WTC11 (cell line): ENCODE measurements around the gene PANK4.

Experiments
- ATF2 ChIP-seq: sonication (generic); formaldehyde crosslinking; IDR thresholded peaks from 2 replicates; pipeline ENCODE4 v1.8.1; 2022; ENCODE audit warnings: low read depth, missing genetic modification reagents, borderline replicate concordance
- ATF3 ChIP-seq: sonication (generic); formaldehyde crosslinking; conservative IDR thresholded peaks from 2 replicates; pipeline ENCODE4 v1.8.1; 2022; ENCODE audit warnings: mild to moderate bottlenecking, missing genetic modification reagents
- ATF6 ChIP-seq: sonication (generic); formaldehyde crosslinking; IDR thresholded peaks from 2 replicates; pipeline ENCODE4 v1.8.1; 2023; ENCODE audit warnings: mild to moderate bottlenecking, missing genetic modification reagents
- CTCF ChIP-seq: fragments of 200-600 bp; IDR thresholded peaks from 2 replicates; pipeline ENCODE4 v1.8.0; 2022; ENCODE audit warnings: antibody characterized with exemption
- ELF4 ChIP-seq: sonication (generic); formaldehyde crosslinking; IDR thresholded peaks from 2 replicates; pipeline ENCODE4 v1.8.1; 2022; ENCODE audit warnings: low read depth, mild to moderate bottlenecking, moderate library complexity, missing genetic modification reagents
- GABPB1 ChIP-seq: sonication (generic); formaldehyde crosslinking; IDR thresholded peaks from 2 replicates; pipeline ENCODE4 v1.8.1; 2023; ENCODE audit warnings: mild to moderate bottlenecking, missing genetic modification reagents
- HMGXB4 ChIP-seq: sonication (generic); formaldehyde crosslinking; IDR thresholded peaks from 2 replicates; pipeline ENCODE4 v1.8.1; 2023; ENCODE audit warnings: mild to moderate bottlenecking, moderate library complexity, missing genetic modification reagents
- PRDM15 ChIP-seq: sonication (generic); formaldehyde crosslinking; IDR thresholded peaks from 2 replicates; pipeline ENCODE4 v1.8.0; 2022; ENCODE audit warnings: missing genetic modification reagents
- SP1 ChIP-seq: sonication (generic); formaldehyde crosslinking; conservative IDR thresholded peaks from 2 replicates; pipeline ENCODE4 v1.8.1; 2022; ENCODE audit warnings: missing genetic modification reagents

GRCh38 chr1:2527556-2527860 lies 1.1 kb upstream of the PANK4 start:
- TF ChIP-seq CTCF (no peak), GABPB1 (CRISPR knock-in tag) (no peak), HMGXB4 (CRISPR knock-in tag) (no peak), ATF6 (no peak), ELF4 (CRISPR knock-in tag) (no peak), ATF3 (CRISPR knock-in tag) (no peak), PRDM15 (CRISPR knock-in tag) (no peak), SP1 (CRISPR knock-in tag) (no peak), ATF2 (no peak)
